Measurements from ENCODE around the gene HYAL3.
A peak's percentile ranks its signal among the peaks of the same experiment; 100 is the strongest.
"Not testable (repeated sequence)": the region's sequence is repeated elsewhere in the genome, so short reads cannot be mapped to it uniquely, and the experiment has no call there.

HYAL3 gene

GRCh38 chr3:50272538-50272910 is 26.7 kb downstream of the HYAL3 start:
- Mint-ChIP-seq H3K27me3 (peaks cover 31 to 43% of the 10 kb centered on the region in 2 donors), H3K4me3 (peak overlapping the region in 1 of 2 donors; percentile 39), H3K4me1 (ENCODE audit: low read depth in 2 of 2) (peaks cover 22% of the 10 kb centered on the region in 2 donors), H3K36me3 (ENCODE audit: insufficient read depth) (peaks cover 20% of the 10 kb centered on the region)
- DNase-seq; H3K27ac Mint-ChIP-seq; H3K9me3 Mint-ChIP-seq; ATAC-seq (replicated peaks): not testable (repeated sequence)

GRCh38 chr3:50271314-50271936 is 27.8 kb downstream of the HYAL3 start:
- peaks cover 22% of the 10 kb centered on the region in 2 donors for H3K4me1 Mint-ChIP-seq (ENCODE audit: low read depth in 2 of 2)
- peaks cover 20% of the 10 kb centered on the region for H3K36me3 Mint-ChIP-seq (ENCODE audit: insufficient read depth)
- H3K27me3 Mint-ChIP-seq: peaks cover 31 to 38% of the 10 kb centered on the region in 2 donors
- H3K9me3 Mint-ChIP-seq: no peaks in the 10 kb centered on the region
- H3K27ac Mint-ChIP-seq: no peak overlapping the region
- ATAC-seq (replicated peaks) (no peak), DNase-seq (no peak)
- H3K4me3 Mint-ChIP-seq: peak overlapping the region in 1 of 2 donors; percentile 27

GRCh38 chr3:50270422-50271224 is 28.6 kb downstream of the HYAL3 start:
- peaks cover 23 to 30% of the 10 kb centered on the region in 2 donors for H3K27me3 Mint-ChIP-seq
- H3K27ac Mint-ChIP-seq: no peak overlapping the region
- H3K36me3 Mint-ChIP-seq (ENCODE audit: insufficient read depth): peaks cover 20% of the 10 kb centered on the region
- ATAC-seq (replicated peaks) (no peak), DNase-seq (no peak)
- H3K9me3 Mint-ChIP-seq: no peaks in the 10 kb centered on the region
- H3K4me1 Mint-ChIP-seq (ENCODE audit: low read depth in 2 of 2): peaks cover 16 to 19% of the 10 kb centered on the region in 2 donors
- H3K4me3 Mint-ChIP-seq: no peak overlapping the region

GRCh38 chr3:50269977-50270413 is 29.2 kb downstream of the HYAL3 start:
- DNase-seq (no peak), ATAC-seq (replicated peaks) (no peak)
- H3K27me3 Mint-ChIP-seq: peaks cover 17 to 24% of the 10 kb centered on the region in 2 donors
- peaks cover 19% of the 10 kb centered on the region for H3K36me3 Mint-ChIP-seq (ENCODE audit: insufficient read depth)
- peaks cover 12 to 16% of the 10 kb centered on the region in 2 donors for H3K4me1 Mint-ChIP-seq (ENCODE audit: low read depth in 2 of 2)
- H3K9me3 Mint-ChIP-seq: no peaks in the 10 kb centered on the region
- no peak overlapping the region for H3K4me3 Mint-ChIP-seq
- H3K27ac Mint-ChIP-seq: no peak overlapping the region

- H3K27ac Mint-ChIP-seq: no peak overlapping the region
- no peak for ATAC-seq (replicated peaks)
- no peak for DNase-seq
- H3K27me3 Mint-ChIP-seq: peaks cover 12 to 19% of the 10 kb centered on the region in 2 donors
- H3K9me3 Mint-ChIP-seq: no peaks in the 10 kb centered on the region
- H3K36me3 Mint-ChIP-seq (ENCODE audit: insufficient read depth): peaks cover 20% of the 10 kb centered on the region
- H3K4me1 Mint-ChIP-seq (ENCODE audit: low read depth in 2 of 2): peaks cover 10 to 12% of the 10 kb centered on the region in 2 donors
- no peak overlapping the region for H3K4me3 Mint-ChIP-seq
Measured at GRCh38 chr3:50269460-50269859, 29.7 kb downstream of the HYAL3 start.

- Mint-ChIP-seq H3K27me3 (peaks cover 7 to 13% of the 10 kb centered on the region in 2 donors), H3K27ac (no peak within 1 kb of the TSS), H3K9me3 (no peaks in the 10 kb centered on the region), H3K36me3 (ENCODE audit: insufficient read depth) (peaks cover 20% of the 10 kb centered on the region), H3K4me3 (no peak within 1 kb of the TSS), H3K4me1 (ENCODE audit: low read depth in 2 of 2) (peaks cover 5 to 8% of the 10 kb centered on the region in 2 donors)
- ATAC-seq (replicated peaks) (no peak), DNase-seq (no peak)
Measured at GRCh38 chr3:50268703-50269451, 30.3 kb downstream of the HYAL3 start, which contains the start of gene SEMA3B. TSS of gene SEMA3B (plus strand) at chr3:50269147. CDS start at chr3:50269241, 94 bp downstream.

GRCh38 chr3:50268276-50268675 is 30.9 kb downstream of the HYAL3 start:
- no peak overlapping the region for H3K27ac Mint-ChIP-seq
- peaks cover 25% of the 10 kb centered on the region for H3K36me3 Mint-ChIP-seq (ENCODE audit: insufficient read depth)
- H3K27me3 Mint-ChIP-seq: peaks cover 5 to 7% of the 10 kb centered on the region in 2 donors
- ATAC-seq (replicated peaks) (no peak), DNase-seq (no peak)
- H3K4me3 Mint-ChIP-seq: no peak overlapping the region
- no peaks in the 10 kb centered on the region for H3K9me3 Mint-ChIP-seq
- peaks cover 4 to 8% of the 10 kb centered on the region in 2 donors for H3K4me1 Mint-ChIP-seq (ENCODE audit: low read depth in 2 of 2)

GRCh38 chr3:50267280-50267913 is 31.8 kb downstream of the HYAL3 start:
- no peaks in the 10 kb centered on the region for H3K27me3 Mint-ChIP-seq
- no peak for ATAC-seq (replicated peaks)
- H3K4me1 Mint-ChIP-seq (ENCODE audit: low read depth in 2 of 2): peaks cover 0 to 4% of the 10 kb centered on the region in 2 donors
- no peak for DNase-seq
- H3K9me3 Mint-ChIP-seq: no peaks in the 10 kb centered on the region
- no peak overlapping the region for H3K4me3 Mint-ChIP-seq
- H3K36me3 Mint-ChIP-seq (ENCODE audit: insufficient read depth): peaks cover 20% of the 10 kb centered on the region
- H3K27ac Mint-ChIP-seq: no peak overlapping the region

- H3K36me3 Mint-ChIP-seq (ENCODE audit: insufficient read depth): peaks cover 17% of the 10 kb centered on the region
- ATAC-seq (replicated peaks) (no peak), DNase-seq (no peak)
- H3K9me3 Mint-ChIP-seq: no peaks in the 10 kb centered on the region
- no peaks in the 10 kb centered on the region for H3K27me3 Mint-ChIP-seq
- no peak overlapping the region for H3K4me3 Mint-ChIP-seq
- H3K4me1 Mint-ChIP-seq (ENCODE audit: low read depth in 2 of 2): peaks cover 0 to 3% of the 10 kb centered on the region in 2 donors
- H3K27ac Mint-ChIP-seq: no peak overlapping the region
Measured at GRCh38 chr3:50266836-50267235, 32.4 kb downstream of the HYAL3 start.

GRCh38 chr3:50266017-50266416 is 33.2 kb downstream of the HYAL3 start:
- peaks cover 18% of the 10 kb centered on the region for H3K36me3 Mint-ChIP-seq (ENCODE audit: insufficient read depth)
- no peaks in the 10 kb centered on the region for H3K9me3 Mint-ChIP-seq
- peaks cover 0 to 2% of the 10 kb centered on the region in 2 donors for H3K4me1 Mint-ChIP-seq (ENCODE audit: low read depth in 2 of 2)
- H3K27me3 Mint-ChIP-seq: no peaks in the 10 kb centered on the region
- DNase-seq (no peak), ATAC-seq (replicated peaks) (no peak)
- no peak overlapping the region for H3K4me3 Mint-ChIP-seq
- H3K27ac Mint-ChIP-seq: peak overlapping the region in 1 of 2 donors; percentile 75

- no peaks in the 10 kb centered on the region for H3K27me3 Mint-ChIP-seq
- H3K27ac Mint-ChIP-seq: peak overlapping the region in 1 of 2 donors; percentile 75
- H3K9me3 Mint-ChIP-seq: no peaks in the 10 kb centered on the region
- no peak for DNase-seq
- H3K4me3 Mint-ChIP-seq: no peak overlapping the region
- no peak for ATAC-seq (replicated peaks)
- H3K4me1 Mint-ChIP-seq (ENCODE audit: low read depth in 2 of 2): peaks cover 0 to 2% of the 10 kb centered on the region in 2 donors
- peaks cover 22% of the 10 kb centered on the region for H3K36me3 Mint-ChIP-seq (ENCODE audit: insufficient read depth)
Measured at GRCh38 chr3:50265571-50265970, 33.6 kb downstream of the HYAL3 start.

GRCh38 chr3:50264964-50265485 is 34.2 kb downstream of the HYAL3 start:
- no peaks in the 10 kb centered on the region for H3K9me3 Mint-ChIP-seq
- H3K4me3 Mint-ChIP-seq: no peak overlapping the region
- no peak overlapping the region for H3K27ac Mint-ChIP-seq
- DNase-seq (no peak), ATAC-seq (replicated peaks) (no peak)
- no peaks in the 10 kb centered on the region for H3K27me3 Mint-ChIP-seq
- H3K4me1 Mint-ChIP-seq (ENCODE audit: low read depth in 2 of 2): peaks cover 0 to 2% of the 10 kb centered on the region in 2 donors
- peaks cover 24% of the 10 kb centered on the region for H3K36me3 Mint-ChIP-seq (ENCODE audit: insufficient read depth)
